Psoas muscle (tissue), 8 donors: ENCODE data around the gene ZNF521. TPM values are rescaled to one million over a fixed set of nuclear protein-coding genes. Genes with fewer than 3 reads are reported as not detected.

Source experiments
- ATAC-seq, 4 donors: fragments of 200-7000 bp; cut with Tn5 transposase; one replicate each; pipeline ENCODE4 v1.9.1; 2020; ENCODE audit warnings: moderate library complexity in 3 of 4, mild to moderate bottlenecking in 2 of 4
- DNase-seq, 2 donors: peaks; one replicate each; pipeline ENCODE4 v3.0.0-alpha.2; 2020
- H3K27ac ChIP-seq: fragments of 200-600 bp; one replicate; pipeline ENCODE4 v1.8.0; 2022
- H3K27me3 ChIP-seq, 3 donors: fragments of 200-600 bp in 1 of 3; one replicate each; pipeline versions ENCODE4 v1.6.1 to v1.8.0; 2013 to 2022; ENCODE audit warnings: low read length in 2 of 3, mild to moderate bottlenecking in 2 of 3, moderate library complexity in 1 of 3; ENCODE audit not compliant: insufficient read depth in 3 of 3
- H3K36me3 ChIP-seq, 2 donors: fragments of 200-600 bp in 1 of 2; one replicate each; pipeline versions ENCODE4 v1.6.1 to v1.8.0; 2013 to 2022; ENCODE audit warnings: low read depth in 1 of 2, mild to moderate bottlenecking in 1 of 2, moderate library complexity in 1 of 2; ENCODE audit not compliant: insufficient read depth in 1 of 2
- H3K4me1 ChIP-seq: fragments of 200-600 bp; one replicate; pipeline ENCODE4 v1.8.0; 2022
- H3K4me3 ChIP-seq: fragments of 200-600 bp; one replicate; pipeline ENCODE4 v1.8.0; 2022; ENCODE audit warnings: mild to moderate bottlenecking
- H3K9me3 ChIP-seq: fragments of 200-600 bp; one replicate; pipeline ENCODE4 v1.8.0; 2022
- WGBS, 3 donors: extraction: QIAGEN DNeasy Blood & Tissue Kit; methylation state at CpG; one replicate each; pipeline versions ENCODE4 v1.1.6 to v1.1.7; 2013; 5-methylcytosine and 5-hydroxymethylcytosine counted together
- intact Hi-C, 2 donors: fragments of 100-400 bp; cut with DNase I; formaldehyde crosslinking; loops; one replicate each; pipeline versions ENCODE4 v1.11.0 to v1.14.2; 2022
- polyA plus RNA-seq, 3 donors: library from polyadenylated mRNA; stranded (reverse); fragments of 200-250 nt; gene quantifications; one replicate each; pipeline ENCODE4 v1.2.3, GENCODE V29; 2013
- total RNA-seq, 4 donors: library from RNA; stranded (reverse); fragmentation: NEBNext Ultra II Directional in 2 of 4; extraction: Animal tissue kit (Norgen Biotek cat#: 25700) in 2 of 4; gene quantifications; one replicate each; pipeline versions ENCODE4 v1.2.1 to v1.2.4, GENCODE V29; 2021 to 2023
- TF ChIP-seq, protein P1 (sequence below): fragments of 200-600 bp; IDR thresholded peaks from one replicate; pipeline ENCODE4 v1.8.0; 2022; ENCODE audit warnings: antibody characterized with exemption
- donor health status: healthy with polysubstance abuse.
- donor health status: DM: no; HTN: no; CAD: no; lungs with moderate emphysema.
- donor health status: Bipolar disorder and iron deficiency.
- donor health status: healthy.
- donor health status: DM: yes; HTN: yes; CAD: no.
- donor health status: DM: no; HTN: no; CAD: no.
- donor health status: DM: no; HTN: no; CAD: no.
- donor health status: DM: yes; HTN: yes; CAD: no.

The ZNF521 gene
- total and polyA plus RNA-seq, 7 donors = 1.8 to 13.2 (median 4.2) TPM

DNA sequence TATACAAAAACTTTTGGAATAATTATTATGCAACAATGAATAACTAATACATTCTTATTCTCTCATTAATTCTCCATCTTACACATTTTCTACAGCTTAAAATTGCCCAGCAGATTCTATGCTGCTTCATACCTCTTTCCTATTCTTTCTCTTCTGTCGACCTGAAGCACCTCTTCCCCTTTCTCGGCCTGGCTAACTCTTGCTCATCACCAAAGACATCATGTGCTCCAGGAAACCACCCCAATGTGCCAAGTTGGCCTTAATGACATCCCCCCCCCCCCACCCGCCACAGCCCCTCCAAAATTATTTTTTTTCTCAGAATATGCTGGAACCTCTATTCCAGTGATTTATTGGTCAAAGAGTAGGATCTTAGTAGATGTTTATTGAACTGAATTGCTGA is 43.6 kb downstream of the ZNF521 start:
- no peaks in the 10 kb centered on the region for H3K4me1 ChIP-seq
- H3K27me3 ChIP-seq = no peaks in the 10 kb centered on the region
- H3K9me3 ChIP-seq = no peaks in the 10 kb centered on the region
- TF ChIP-seq, protein P1, sequence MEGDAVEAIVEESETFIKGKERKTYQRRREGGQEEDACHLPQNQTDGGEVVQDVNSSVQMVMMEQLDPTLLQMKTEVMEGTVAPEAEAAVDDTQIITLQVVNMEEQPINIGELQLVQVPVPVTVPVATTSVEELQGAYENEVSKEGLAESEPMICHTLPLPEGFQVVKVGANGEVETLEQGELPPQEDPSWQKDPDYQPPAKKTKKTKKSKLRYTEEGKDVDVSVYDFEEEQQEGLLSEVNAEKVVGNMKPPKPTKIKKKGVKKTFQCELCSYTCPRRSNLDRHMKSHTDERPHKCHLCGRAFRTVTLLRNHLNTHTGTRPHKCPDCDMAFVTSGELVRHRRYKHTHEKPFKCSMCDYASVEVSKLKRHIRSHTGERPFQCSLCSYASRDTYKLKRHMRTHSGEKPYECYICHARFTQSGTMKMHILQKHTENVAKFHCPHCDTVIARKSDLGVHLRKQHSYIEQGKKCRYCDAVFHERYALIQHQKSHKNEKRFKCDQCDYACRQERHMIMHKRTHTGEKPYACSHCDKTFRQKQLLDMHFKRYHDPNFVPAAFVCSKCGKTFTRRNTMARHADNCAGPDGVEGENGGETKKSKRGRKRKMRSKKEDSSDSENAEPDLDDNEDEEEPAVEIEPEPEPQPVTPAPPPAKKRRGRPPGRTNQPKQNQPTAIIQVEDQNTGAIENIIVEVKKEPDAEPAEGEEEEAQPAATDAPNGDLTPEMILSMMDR = no peak
- WGBS, 3 donors = 91 to 96% (median 94%) methylated on average over 3 of the region's 3 CpGs
- H3K27ac ChIP-seq = no peak overlapping the region
- H3K4me3 ChIP-seq = no peak overlapping the region
- no peaks in the 10 kb centered on the region for H3K36me3 ChIP-seq
- ATAC-seq = no peak
- intact Hi-C loops = no loop called here
- no peak for DNase-seq

DNA sequence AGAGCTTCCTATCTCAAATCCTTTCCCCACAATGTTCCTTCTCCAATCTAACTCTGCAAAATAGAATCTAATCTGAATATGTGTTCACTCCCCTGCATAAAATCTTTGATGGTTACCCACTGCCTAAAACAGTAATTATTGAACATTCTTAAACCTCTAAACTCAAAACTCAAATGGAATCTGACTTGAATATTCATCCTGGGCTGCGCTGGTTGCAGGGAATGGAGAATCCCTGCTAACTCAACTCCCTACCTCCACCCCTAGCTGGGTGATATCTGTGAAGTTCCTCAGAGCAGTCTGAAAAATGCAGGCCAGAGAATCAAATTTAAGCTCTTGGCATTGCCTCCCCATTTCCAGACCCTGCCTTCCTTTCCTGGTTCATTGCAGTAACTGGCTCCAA is 44.8 kb downstream of the ZNF521 start:
- ATAC-seq (no peak), DNase-seq (no peak)
- H3K9me3 ChIP-seq = no peaks in the 10 kb centered on the region
- no peaks in the 10 kb centered on the region for H3K36me3 ChIP-seq
- 96 to 100% (median 98%) methylated on average over 1 of the region's 1 CpG for whole genome bisulfite sequencing, 3 donors
- no peak overlapping the region for H3K4me3 ChIP-seq
- no peaks in the 10 kb centered on the region for H3K27me3 ChIP-seq
- TF ChIP-seq, protein P1 = no peak
- H3K27ac ChIP-seq = no peak overlapping the region
- no peaks in the 10 kb centered on the region for H3K4me1 ChIP-seq
- intact Hi-C loops = no loop called here

DNA sequence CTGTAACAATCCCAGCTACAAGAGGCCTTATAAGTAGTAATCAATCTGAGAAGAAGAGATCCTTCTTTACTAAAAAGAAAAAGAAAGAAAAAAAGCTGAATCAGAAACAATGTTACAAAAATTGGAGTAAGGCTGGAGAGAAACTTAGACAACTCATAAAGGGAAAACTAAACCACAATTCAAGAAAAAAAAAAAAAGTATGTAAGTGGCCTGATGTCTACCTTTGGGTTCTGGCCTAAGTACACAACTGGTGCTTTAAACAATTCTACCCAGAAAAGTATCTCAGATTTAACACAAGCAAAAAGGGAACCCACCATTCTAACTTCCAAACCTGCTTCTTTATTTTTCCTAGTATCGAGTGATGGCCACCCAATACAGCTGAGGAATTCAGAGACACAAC is 45.3 kb downstream of the ZNF521 start:
- intact Hi-C loops = no loop called here
- H3K4me3 ChIP-seq = no peak overlapping the region
- DNase-seq (no peak), ATAC-seq (no peak)
- WGBS, 3 donors = 95 to 100% (median 97%) methylated on average over 1 of the region's 1 CpG
- H3K36me3 ChIP-seq = no peaks in the 10 kb centered on the region
- H3K4me1 ChIP-seq = no peaks in the 10 kb centered on the region
- TF ChIP-seq, protein P1 = no peak
- H3K9me3 ChIP-seq = no peaks in the 10 kb centered on the region
- H3K27me3 ChIP-seq = no peaks in the 10 kb centered on the region
- H3K27ac ChIP-seq = no peak overlapping the region

DNA sequence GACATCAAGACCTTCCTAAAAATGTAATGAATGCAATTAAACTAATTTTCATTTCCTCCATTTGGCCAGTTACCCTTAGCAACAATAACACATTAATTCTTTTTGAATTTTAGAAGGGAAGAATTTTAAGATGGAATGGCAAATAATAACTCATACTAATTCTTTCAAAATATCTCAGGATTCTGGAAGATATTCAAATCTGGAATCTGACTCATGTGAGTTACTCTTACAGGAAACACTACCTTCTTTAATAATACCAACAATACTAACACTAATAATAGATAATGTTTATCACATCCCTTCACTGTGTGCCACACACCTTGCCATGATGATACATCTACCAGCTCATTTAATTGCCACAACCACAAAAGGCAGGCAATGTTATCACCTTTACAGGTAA is 46.4 kb downstream of the ZNF521 start:
- ATAC-seq (no peak), DNase-seq (no peak)
- intact Hi-C loops = no loop called here
- TF ChIP-seq, protein P1 = no peak
- Histone ChIP-seq H3K27me3 (no peaks in the 10 kb centered on the region), H3K36me3 (no peaks in the 10 kb centered on the region), H3K9me3 (no peaks in the 10 kb centered on the region), H3K4me1 (no peaks in the 10 kb centered on the region), H3K4me3 (no peak overlapping the region), H3K27ac (no peak overlapping the region)

DNA sequence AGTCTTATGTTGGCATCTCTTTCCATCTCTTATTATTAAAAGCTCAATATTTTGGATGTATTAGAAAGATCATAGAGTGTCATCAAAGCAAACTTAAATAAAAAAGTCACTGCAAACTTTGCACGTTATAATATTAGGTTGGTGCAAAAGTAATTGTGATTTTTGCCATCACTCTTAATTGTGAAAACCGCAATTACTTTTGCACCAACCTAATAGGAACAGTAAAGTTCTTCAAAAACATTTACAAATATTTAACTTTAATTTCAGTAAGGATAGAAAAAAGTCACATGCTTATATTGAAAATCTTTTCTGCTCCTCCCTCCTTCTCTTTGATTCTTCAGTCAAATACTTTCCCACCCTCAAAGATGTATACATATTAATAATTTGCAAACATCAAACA is 51.5 kb downstream of the ZNF521 start:
- intact Hi-C loops = no loop called here
- no peak for ATAC-seq
- H3K9me3 ChIP-seq = no peaks in the 10 kb centered on the region
- WGBS, 3 donors = 90 to 97% (median 94%) methylated on average over 2 of the region's 2 CpGs
- H3K4me1 ChIP-seq = peaks cover 23% of the 10 kb centered on the region
- no peak overlapping the region for H3K27ac ChIP-seq
- H3K4me3 ChIP-seq = no peak overlapping the region
- DNase-seq = no peak
- TF ChIP-seq, protein P1 = no peak
- no peaks in the 10 kb centered on the region for H3K36me3 ChIP-seq
- no peaks in the 10 kb centered on the region for H3K27me3 ChIP-seq
